ENCODE measurements around the gene DTHD1. TPM values are rescaled to one million over a fixed set of nuclear protein-coding genes. Genes with fewer than 3 reads are reported as not detected.

DTHD1 gene
- total and polyA plus RNA-seq, 4 donors: 0.06 to 0.42 (median 0.07) TPM; not detected in 1

DNA sequence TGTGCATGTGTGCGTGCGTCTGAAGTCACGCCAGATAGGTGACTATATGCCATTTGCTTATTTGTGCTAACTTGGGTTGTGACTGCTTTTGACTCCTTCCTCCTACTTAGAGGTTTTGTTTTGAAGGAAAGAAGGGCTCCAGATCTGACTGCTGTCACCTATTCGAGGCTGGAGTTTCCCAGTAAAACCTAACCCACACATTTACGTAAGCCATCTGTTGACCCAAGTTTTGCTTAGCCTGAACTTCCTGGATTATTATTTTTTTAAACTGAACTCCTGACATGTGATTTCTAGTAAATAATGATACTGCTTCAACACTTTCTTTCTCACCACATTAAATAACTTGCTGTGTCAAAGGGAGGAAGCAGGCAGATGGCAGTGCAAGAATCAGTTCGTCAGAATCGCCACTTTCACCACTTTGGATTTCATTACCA lies 41.5 kb downstream of the DTHD1 start:
- H3K27ac ChIP-seq (ENCODE audit: low read depth in 1 of 2, low read length in 2 of 2): no peak overlapping the region
- no peak for DNase-seq (ENCODE audit: low spot score)
- H3K9ac ChIP-seq (ENCODE audit: low read depth in 1 of 2, low read length in 2 of 2): no peak overlapping the region
- TF ChIP-seq RAD21 (IDR thresholded peaks at IDR 0.05) (no peak), SP1 (IDR thresholded peaks at IDR 0.05) (no peak), HNF4G (IDR thresholded peaks at IDR 0.05) (no peak)
- TF ChIP-seq, protein P1, sequence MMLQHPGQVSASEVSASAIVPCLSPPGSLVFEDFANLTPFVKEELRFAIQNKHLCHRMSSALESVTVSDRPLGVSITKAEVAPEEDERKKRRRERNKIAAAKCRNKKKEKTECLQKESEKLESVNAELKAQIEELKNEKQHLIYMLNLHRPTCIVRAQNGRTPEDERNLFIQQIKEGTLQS (IDR thresholded peaks at IDR 0.05): no peak
- no peaks in the 10 kb centered on the region for H3K27me3 ChIP-seq (ENCODE audit: control insufficient read depth in 4 of 4, insufficient read depth in 4 of 4, low read length in 3 of 4)
- no peak overlapping the region for H3K4me3 ChIP-seq (ENCODE audit: low read depth in 1 of 3, low read length in 3 of 3)
- no peaks in the 10 kb centered on the region for H3K36me3 ChIP-seq (ENCODE audit: control insufficient read depth in 4 of 4, insufficient read depth in 3 of 4, low read depth in 1 of 4, low read length in 3 of 4)
- H3K4me1 ChIP-seq (ENCODE audit: control insufficient read depth in 4 of 4, insufficient read depth in 4 of 4, low read length in 3 of 4): no peaks in the 10 kb centered on the region
- WGBS: 69% methylated on average over 7 of the region's 7 CpGs
- H3K9me3 ChIP-seq (ENCODE audit: control insufficient read depth in 4 of 4, low read length in 3 of 4): no peaks in the 10 kb centered on the region

DNA sequence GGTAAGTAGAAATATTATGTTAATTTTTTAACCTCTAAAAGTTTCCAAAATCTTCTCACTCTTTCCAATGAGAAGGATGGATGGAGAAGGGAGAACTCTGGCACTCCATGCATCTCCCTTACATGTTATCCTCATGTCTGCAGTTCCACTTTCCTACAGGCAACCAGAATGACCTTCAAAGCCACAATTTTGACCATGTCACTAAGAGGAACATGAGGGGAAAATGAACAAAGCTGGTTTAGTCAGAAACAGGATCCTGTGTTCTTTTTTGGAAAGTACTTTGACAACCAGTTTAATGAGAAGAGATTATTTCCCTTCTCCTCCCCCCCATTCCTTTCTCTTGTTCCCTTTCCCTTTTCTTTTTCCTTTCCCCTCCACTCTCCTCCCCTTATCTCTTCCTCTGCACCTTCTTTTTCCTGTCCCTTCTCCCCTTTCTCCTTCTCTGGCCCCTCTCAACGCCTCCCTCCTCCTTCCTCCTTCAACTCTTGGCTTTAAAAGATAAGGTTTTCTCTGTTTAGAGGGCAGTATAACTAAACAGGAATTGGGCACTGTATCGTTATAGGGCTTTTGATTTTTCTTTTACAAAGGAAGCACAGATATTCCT lies 42.5 kb downstream of the DTHD1 start:
- 47% methylated on average over 2 of the region's 2 CpGs for WGBS
- H3K27ac ChIP-seq (ENCODE audit: low read depth in 1 of 2, low read length in 2 of 2): no peak overlapping the region
- TF ChIP-seq MAX (IDR thresholded peaks at IDR 0.05): no peak
- TF ChIP-seq, protein P1 (IDR thresholded peaks at IDR 0.05): no peak
- TF ChIP-seq TAF1 (conservative IDR thresholded peaks at IDR 0.05): no peak
- no peak for TF ChIP-seq REST (IDR thresholded peaks at IDR 0.05)
- no peak for TF ChIP-seq RXRA (IDR thresholded peaks at IDR 0.05)
- TF ChIP-seq FOXA2 (IDR thresholded peaks at IDR 0.05): no peak
- no peak for TF ChIP-seq YY1 (IDR thresholded peaks at IDR 0.05)
- no peak for TF ChIP-seq HNF4G (IDR thresholded peaks at IDR 0.05)
- TF ChIP-seq SP1 (IDR thresholded peaks at IDR 0.05): no peak
- TF ChIP-seq GABPA (IDR thresholded peaks at IDR 0.05 in 1 of 2, conservative IDR thresholded peaks at IDR 0.05 in 1 of 2): no peak
- no peak for TF ChIP-seq JUND (IDR thresholded peaks at IDR 0.05)
- TF ChIP-seq, protein P2, sequence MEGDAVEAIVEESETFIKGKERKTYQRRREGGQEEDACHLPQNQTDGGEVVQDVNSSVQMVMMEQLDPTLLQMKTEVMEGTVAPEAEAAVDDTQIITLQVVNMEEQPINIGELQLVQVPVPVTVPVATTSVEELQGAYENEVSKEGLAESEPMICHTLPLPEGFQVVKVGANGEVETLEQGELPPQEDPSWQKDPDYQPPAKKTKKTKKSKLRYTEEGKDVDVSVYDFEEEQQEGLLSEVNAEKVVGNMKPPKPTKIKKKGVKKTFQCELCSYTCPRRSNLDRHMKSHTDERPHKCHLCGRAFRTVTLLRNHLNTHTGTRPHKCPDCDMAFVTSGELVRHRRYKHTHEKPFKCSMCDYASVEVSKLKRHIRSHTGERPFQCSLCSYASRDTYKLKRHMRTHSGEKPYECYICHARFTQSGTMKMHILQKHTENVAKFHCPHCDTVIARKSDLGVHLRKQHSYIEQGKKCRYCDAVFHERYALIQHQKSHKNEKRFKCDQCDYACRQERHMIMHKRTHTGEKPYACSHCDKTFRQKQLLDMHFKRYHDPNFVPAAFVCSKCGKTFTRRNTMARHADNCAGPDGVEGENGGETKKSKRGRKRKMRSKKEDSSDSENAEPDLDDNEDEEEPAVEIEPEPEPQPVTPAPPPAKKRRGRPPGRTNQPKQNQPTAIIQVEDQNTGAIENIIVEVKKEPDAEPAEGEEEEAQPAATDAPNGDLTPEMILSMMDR (IDR thresholded peaks at IDR 0.05; ENCODE audit: low read depth, low read length, missing input control): no peak
- TF ChIP-seq ZBTB33 (IDR thresholded peaks at IDR 0.05): no peak
- TF ChIP-seq HNF4A (conservative IDR thresholded peaks at IDR 0.05): no peak
- no peak for TF ChIP-seq RAD21 (IDR thresholded peaks at IDR 0.05)
- TF ChIP-seq FOXA1 (IDR thresholded peaks at IDR 0.05): no peak
- TF ChIP-seq EGR1 (IDR thresholded peaks at IDR 0.05; ENCODE audit: low read depth in 2 of 2): no peak
- no peak for DNase-seq (ENCODE audit: low spot score)
- no peak overlapping the region for H3K9ac ChIP-seq (ENCODE audit: low read depth in 1 of 2, low read length in 2 of 2)
- no peaks in the 10 kb centered on the region for H3K4me1 ChIP-seq (ENCODE audit: control insufficient read depth in 4 of 4, insufficient read depth in 4 of 4, low read length in 3 of 4)
- H3K9me3 ChIP-seq (ENCODE audit: control insufficient read depth in 4 of 4, low read length in 3 of 4): no peaks in the 10 kb centered on the region
- no peak overlapping the region for H3K4me3 ChIP-seq (ENCODE audit: low read depth in 1 of 3, low read length in 3 of 3)
- H3K36me3 ChIP-seq (ENCODE audit: control insufficient read depth in 4 of 4, insufficient read depth in 3 of 4, low read depth in 1 of 4, low read length in 3 of 4): no peaks in the 10 kb centered on the region
- H3K27me3 ChIP-seq (ENCODE audit: control insufficient read depth in 4 of 4, insufficient read depth in 4 of 4, low read length in 3 of 4): no peaks in the 10 kb centered on the region

All from liver (tissue), 9 donors.